ENCODE data around the gene BORCS8.
"Not testable (repeated sequence)": the region's sequence is repeated elsewhere in the genome, so short reads cannot be mapped to it uniquely, and the experiment has no call there.

BORCS8 gene

GRCh38 chr19:19192078-19192882, at the start of gene BORCS8, which contains the start of gene RFXANK:
TSS of gene BORCS8 (minus strand) at chr19:19192152. CDS start at chr19:19192117, 35 bp downstream.
TSS of gene RFXANK (plus strand) at chr19:19192258. CDS start at chr19:19193947, 1,689 bp downstream.
- DNase-seq (ENCODE audit: low read depth, low spot score), result peak; percentile 99

GRCh38 chr19:19240476-19240875, 48.5 kb upstream of the BORCS8 start:
- DNase-seq (ENCODE audit: low read depth, low spot score), result no peak

- DNase-seq (ENCODE audit: low read depth, low spot score), result no peak
These were observed 47.7 kb upstream of the BORCS8 start for GRCh38 chr19:19239675-19240074.

GRCh38 chr19:19238126-19238894, 46.4 kb upstream of the BORCS8 start:
- no peak for DNase-seq (ENCODE audit: low read depth, low spot score)

- no peak for DNase-seq (ENCODE audit: low read depth, low spot score)
These were observed 44.2 kb upstream of the BORCS8 start for GRCh38 chr19:19236173-19236572.

- no peak for DNase-seq (ENCODE audit: low read depth, low spot score)
These were observed 42.4 kb upstream of the BORCS8 start for GRCh38 chr19:19234220-19234816.

GRCh38 chr19:19232261-19232721, 40.3 kb upstream of the BORCS8 start:
- DNase-seq (ENCODE audit: low read depth, low spot score), result no peak

GRCh38 chr19:19230999-19231398, 39.0 kb upstream of the BORCS8 start:
- no peak for DNase-seq (ENCODE audit: low read depth, low spot score)

GRCh38 chr19:19229701-19230100, 37.7 kb upstream of the BORCS8 start:
- no peak for DNase-seq (ENCODE audit: low read depth, low spot score)

- DNase-seq (ENCODE audit: low read depth, low spot score), result no peak
These were observed 35.3 kb upstream of the BORCS8 start for GRCh38 chr19:19227217-19227616.

GRCh38 chr19:19226663-19227062, 34.7 kb upstream of the BORCS8 start:
- DNase-seq (ENCODE audit: low read depth, low spot score), result no peak

- no peak for DNase-seq (ENCODE audit: low read depth, low spot score)
These were observed 34.3 kb upstream of the BORCS8 start for GRCh38 chr19:19226204-19226603.

GRCh38 chr19:19224852-19225494, 33.0 kb upstream of the BORCS8 start:
- peak; percentile 90 for DNase-seq (ENCODE audit: low read depth, low spot score)

GRCh38 chr19:19224150-19224851, 32.3 kb upstream of the BORCS8 start:
- no peak for DNase-seq (ENCODE audit: low read depth, low spot score)

- DNase-seq (ENCODE audit: low read depth, low spot score), result no peak
These were observed 31.7 kb upstream of the BORCS8 start for GRCh38 chr19:19223636-19224035.

GRCh38 chr19:19223060-19223459, 31.1 kb upstream of the BORCS8 start:
- no peak for DNase-seq (ENCODE audit: low read depth, low spot score)

- DNase-seq (ENCODE audit: low read depth, low spot score), result not testable (repeated sequence)
These were observed 29.0 kb upstream of the BORCS8 start for GRCh38 chr19:19221000-19221399.

- DNase-seq (ENCODE audit: low read depth, low spot score), result no peak
These were observed 27.0 kb upstream of the BORCS8 start for GRCh38 chr19:19218911-19219310.

GRCh38 chr19:19217099-19217498, 25.1 kb upstream of the BORCS8 start:
- DNase-seq (ENCODE audit: low read depth, low spot score), result no peak

- DNase-seq (ENCODE audit: low read depth, low spot score), result no peak
These were observed 23.8 kb upstream of the BORCS8 start for GRCh38 chr19:19215792-19216191.

- DNase-seq (ENCODE audit: low read depth, low spot score), result peak; percentile 86
These were observed 22.9 kb upstream of the BORCS8 start for GRCh38 chr19:19214892-19215291.
